Activated CD8-positive, alpha-beta T cell treated with anti-CD3 and anti-CD28 coated beads for 36 hours (primary cell): ENCODE data around the gene USP22. TPM values are rescaled to one million over a fixed set of nuclear protein-coding genes. Genes with fewer than 3 reads are reported as not detected.
A peak's percentile ranks its signal among the peaks of the same experiment; 100 is the strongest.

Source experiments
- ATAC-seq: fragments of 200-7000 bp; cut with Tn5 transposase; one replicate; pipeline ENCODE4 v1.10.0; 2021; ENCODE audit warnings: mild to moderate bottlenecking, moderate library complexity
- CTCF ChIA-PET: fragments of 350-600 bp; sonication (Branson Sonifier 250); formaldehyde crosslinking; loops from one replicate; lab custom pipeline; 2021; ENCODE audit warnings: antibody characterized with exemption; lab: Charles Lee
- POLR2A ChIA-PET: fragments of 350-600 bp; sonication (Branson Sonifier 250); formaldehyde crosslinking; loops from one replicate; lab custom pipeline; 2021; ENCODE audit warnings: antibody characterized with exemption; lab: Charles Lee
- DNase-seq: peaks from one replicate; pipeline ENCODE4 v3.0.0-alpha.2; 2020
- H3K27ac Mint-ChIP-seq: one replicate; pipeline ENCODE4 v1.8.0; 2021; ENCODE audit warnings: mild to moderate bottlenecking, mixed read lengths
- H3K27me3 Mint-ChIP-seq: one replicate; pipeline ENCODE4 v1.8.0; 2021; ENCODE audit warnings: mixed read lengths
- H3K36me3 Mint-ChIP-seq: one replicate; pipeline ENCODE4 v1.8.0; 2021; ENCODE audit warnings: low read depth, mixed read lengths
- H3K4me1 Mint-ChIP-seq: one replicate; pipeline ENCODE4 v1.8.0; 2021; ENCODE audit warnings: low read depth, mixed read lengths
- H3K4me3 Mint-ChIP-seq: one replicate; pipeline ENCODE4 v1.8.0; 2021; ENCODE audit warnings: mild to moderate bottlenecking, moderate library complexity, mixed read lengths
- H3K9me3 Mint-ChIP-seq: one replicate; pipeline ENCODE4 v1.8.0; 2021; ENCODE audit warnings: mixed read lengths
- CTCF ChIP-seq: fragments of 200-600 bp; IDR thresholded peaks from one replicate; pipeline ENCODE4 v1.8.0; 2022; ENCODE audit warnings: antibody characterized with exemption, mild to moderate bottlenecking
- intact Hi-C: fragments of 100-400 bp; cut with micrococcal nuclease; formaldehyde crosslinking; loops from one replicate; pipeline ENCODE4 v1.10.0; 2022
- total RNA-seq, 2 experiments: library from RNA; stranded (reverse); gene quantifications; one replicate each; pipeline ENCODE4 v1.2.3, GENCODE V29; 2021

The USP22 gene
- total RNA-seq, 2 experiments from 2014 or later = 149 to 153 TPM

GRCh38 chr17:21008992-21009671, 33.7 kb downstream of the USP22 start:
- DNase-seq = no peak
- peaks cover 2% of the 10 kb centered on the region for H3K4me1 Mint-ChIP-seq
- H3K36me3 Mint-ChIP-seq = peaks cover 71% of the 10 kb centered on the region
- POLR2A ChIA-PET = interaction anchor here (1.6 kb wide), 1 partner anchor 12 kb away, joined by 3 read pairs; no protein-coding TSS in a partner anchor
- intact Hi-C loops = no loop called here
- CTCF ChIA-PET = no interaction called here
- TF ChIP-seq CTCF = no peak
- no peak overlapping the region for H3K4me3 Mint-ChIP-seq
- no peaks in the 10 kb centered on the region for H3K9me3 Mint-ChIP-seq
- no peaks in the 10 kb centered on the region for H3K27me3 Mint-ChIP-seq
- no peak for ATAC-seq
- no peak overlapping the region for H3K27ac Mint-ChIP-seq

GRCh38 chr17:21008160-21008915, 34.5 kb downstream of the USP22 start:
- CTCF ChIA-PET = no interaction called here
- Mint-ChIP-seq H3K9me3 (no peaks in the 10 kb centered on the region), H3K27me3 (no peaks in the 10 kb centered on the region), H3K4me1 (peaks cover 2% of the 10 kb centered on the region), H3K27ac (no peak overlapping the region), H3K4me3 (no peak overlapping the region), H3K36me3 (peaks cover 73% of the 10 kb centered on the region)
- DNase-seq (no peak), ATAC-seq (no peak)
- POLR2A ChIA-PET = interaction anchor here (1.6 kb wide), 1 partner anchor 12 kb away, joined by 3 read pairs; no protein-coding TSS in a partner anchor
- no peak for TF ChIP-seq CTCF
- intact Hi-C loops = no loop called here

GRCh38 chr17:21007646-21008045, 35.2 kb downstream of the USP22 start:
- Mint-ChIP-seq H3K9me3 (no peaks in the 10 kb centered on the region), H3K36me3 (peaks cover 71% of the 10 kb centered on the region), H3K27me3 (no peaks in the 10 kb centered on the region), H3K4me3 (no peak overlapping the region), H3K27ac (no peak overlapping the region), H3K4me1 (peaks cover 7% of the 10 kb centered on the region)
- POLR2A ChIA-PET = no interaction called here
- TF ChIP-seq CTCF = no peak
- no peak for ATAC-seq
- DNase-seq = no peak
- intact Hi-C loops = no loop called here
- CTCF ChIA-PET = interaction anchor here (1.0 to 1.5 kb wide), 2 partner anchors 36 to 112 kb away, joined by 3 read pairs; no protein-coding TSS in a partner anchor

- POLR2A ChIA-PET = no interaction called here
- no peaks in the 10 kb centered on the region for H3K9me3 Mint-ChIP-seq
- H3K36me3 Mint-ChIP-seq = peaks cover 76% of the 10 kb centered on the region
- DNase-seq = no peak
- no peaks in the 10 kb centered on the region for H3K27me3 Mint-ChIP-seq
- peaks cover 24% of the 10 kb centered on the region for H3K4me1 Mint-ChIP-seq
- intact Hi-C loops = no loop called here
- no peak overlapping the region for H3K4me3 Mint-ChIP-seq
- ATAC-seq = no peak
- CTCF ChIA-PET = interaction anchor here (1.1 to 1.4 kb wide), 2 partner anchors 13 to 122 kb away, joined by 3 read pairs; no protein-coding TSS in a partner anchor
- TF ChIP-seq CTCF = no peak
- peak overlapping the region; percentile 20 for H3K27ac Mint-ChIP-seq
Measured at GRCh38 chr17:21005803-21006202, 37.0 kb downstream of the USP22 start.
